Esophagus muscularis mucosa (tissue), 4 donors: ENCODE data around the gene MARK1.

Source experiments
- CTCF ChIP-seq, 3 experiments: fragments of 200-600 bp in 2 of 3; fragments of 450-650 bp in 1 of 3; sonication (generic) in 2 of 3; IDR thresholded peaks; one replicate each; pipeline ENCODE4 v1.5.1; 2017 to 2019; ENCODE audit warnings: antibody characterized with exemption in 3 of 3, mild to moderate bottlenecking in 2 of 3, moderate library complexity in 1 of 3
- EP300 ChIP-seq: sonication (generic); formaldehyde crosslinking; IDR thresholded peaks from one replicate; pipeline ENCODE4 v1.6.1; 2017; ENCODE audit warnings: antibody characterized with exemption
- POLR2A ChIP-seq: fragments of 450-650 bp; IDR thresholded peaks from one replicate; pipeline ENCODE4 v1.6.1; 2017; ENCODE audit warnings: antibody characterized with exemption, moderate library complexity, mild to moderate bottlenecking, low read depth
- POLR2AphosphoS5 ChIP-seq, 2 donors: sonication (generic); formaldehyde crosslinking; IDR thresholded peaks; one replicate each; pipeline ENCODE4 v1.6.1; 2017; ENCODE audit warnings: antibody characterized with exemption in 2 of 2

GRCh38 chr1:220684890-220685289 is 157.0 kb downstream of the MARK1 start:
- TF ChIP-seq POLR2A (no peak), CTCF (IDR thresholded peaks at IDR 0.05) (no peak), POLR2AphosphoS5 (IDR thresholded peaks at IDR 0.05) (no peak), EP300 (no peak)
